Fibroblast of villous mesenchyme (primary cell): Measurements from ENCODE around the gene NLGN1. TPM values are rescaled to one million over a fixed set of nuclear protein-coding genes. Genes with fewer than 3 reads are reported as not detected.

Experiments used
- DNase-seq: peaks from one replicate; pipeline ENCODE4 v3.0.0-alpha.2; 2010; ENCODE audit warnings: low read depth
- H3K4me3 ChIP-seq: 2 replicates; pipeline ENCODE4 v1.5.1; 2011; ENCODE audit warnings: low read depth, mild to moderate bottlenecking, low read length
- CTCF ChIP-seq: IDR thresholded peaks from 2 replicates; pipeline ENCODE4 v1.5.1; 2012; ENCODE audit warnings: low read depth, mild to moderate bottlenecking, low read length; ENCODE audit not compliant: insufficient read depth
- total RNA-seq: library from RNA; depleted of rRNA; stranded (reverse); fragments of >200 nt; gene quantifications from 2 replicates; pipeline ENCODE4 v1.2.3, GENCODE V29; 2012

Gene NLGN1
- total RNA-seq, 1 donor = 18.1 TPM

- H3K4me3 ChIP-seq = no peak overlapping the region
- DNase-seq = no peak
These were observed 770.5 kb downstream of the NLGN1 start for GRCh38 chr3:174168026-174168425.

DNA sequence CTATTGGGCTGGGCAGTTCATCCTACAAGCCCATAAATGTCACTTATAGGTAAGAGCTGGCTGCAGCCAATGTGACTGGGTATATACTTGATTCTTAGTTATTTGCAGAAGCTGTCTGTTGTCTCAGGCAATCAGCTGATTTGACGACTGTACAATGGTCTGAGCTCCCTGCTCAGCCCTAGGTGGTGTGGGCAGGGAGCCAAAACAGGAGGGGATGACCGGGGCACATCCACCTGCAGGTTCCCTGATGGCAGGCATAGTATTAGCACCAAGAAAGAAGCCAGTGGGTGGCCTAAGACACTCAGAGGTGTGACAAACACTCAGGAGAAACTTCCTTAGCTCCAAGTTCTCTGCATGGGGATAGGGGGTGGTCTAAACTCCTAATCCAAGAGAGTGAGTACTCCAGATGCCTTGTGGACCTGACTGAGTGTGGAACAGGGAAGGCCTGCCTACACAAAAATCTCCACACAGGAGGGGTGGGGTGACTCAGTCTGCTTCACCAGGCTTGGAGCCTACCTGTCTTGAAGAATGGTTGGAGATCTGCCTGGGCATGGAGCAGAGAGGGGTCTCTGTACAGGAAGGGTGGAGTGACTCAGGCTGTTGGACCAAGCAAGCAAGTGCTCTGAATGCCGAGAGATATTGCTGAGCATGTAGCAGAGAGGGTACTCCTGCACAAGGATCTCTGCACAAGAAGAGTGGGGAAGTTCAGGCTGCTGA lies 771.2 kb downstream of the NLGN1 start:
- TF ChIP-seq CTCF = no peak
- DNase-seq = no peak
- no peak overlapping the region for H3K4me3 ChIP-seq

More at GRCh38 chr3:174168026-174168425, 770.5 kb downstream of the NLGN1 start:
- no peak for TF ChIP-seq CTCF

- no peak for DNase-seq
- TF ChIP-seq CTCF = no peak
- no peak overlapping the region for H3K4me3 ChIP-seq
These were observed 772.2 kb downstream of the NLGN1 start for GRCh38 chr3:174169736-174170135.

GRCh38 chr3:174170248-174170647 lies 772.7 kb downstream of the NLGN1 start:
- H3K4me3 ChIP-seq = no peak overlapping the region
- DNase-seq = no peak
- TF ChIP-seq CTCF = no peak

- no peak for TF ChIP-seq CTCF
- no peak overlapping the region for H3K4me3 ChIP-seq
- DNase-seq = no peak
These were observed 788.9 kb downstream of the NLGN1 start for GRCh38 chr3:174186377-174186989.

DNA sequence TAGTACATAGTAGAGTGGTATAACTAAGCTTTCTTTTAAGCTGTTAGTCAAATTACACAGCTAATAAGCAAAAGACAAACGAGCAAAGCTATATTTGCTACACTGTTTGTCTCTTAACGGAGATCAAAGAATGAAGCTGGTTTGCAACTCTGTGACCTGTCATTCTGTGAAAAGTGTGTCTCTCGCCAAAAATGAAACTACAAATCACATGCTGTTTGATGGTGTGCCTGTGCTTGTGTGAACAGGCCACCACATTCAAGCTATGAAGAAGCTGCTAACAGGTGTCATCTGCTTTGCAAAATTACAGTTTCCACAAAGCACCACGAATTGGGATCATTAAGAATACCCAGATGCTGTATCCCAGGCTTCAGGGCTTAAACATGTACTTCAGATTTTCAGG lies 793.8 kb downstream of the NLGN1 start:
- no peak for TF ChIP-seq CTCF
- H3K4me3 ChIP-seq = no peak overlapping the region
- no peak for DNase-seq
